Liver (tissue), 9 donors: ENCODE data around the gene FFAR1. TPM values are rescaled to one million over a fixed set of nuclear protein-coding genes. Genes with fewer than 3 reads are reported as not detected.

Experiments
- DNase-seq: peaks from one replicate; pipeline ENCODE4 v3.0.0-alpha.2; 2017; ENCODE audit warnings: low spot score
- H3K27ac ChIP-seq, 2 donors: one replicate each; pipeline ENCODE4 v1.7.0; 2013; ENCODE audit warnings: inconsistent platforms in 2 of 2, low read length in 2 of 2, control low read depth in 1 of 2, low read depth in 1 of 2, mild to moderate bottlenecking in 1 of 2
- H3K27me3 ChIP-seq, 4 donors: one replicate each; pipeline versions ENCODE4 v1.6.1 to v1.7.0; 2013; ENCODE audit warnings: low read length in 3 of 4, inconsistent platforms in 1 of 4, mild to moderate bottlenecking in 1 of 4, moderate library complexity in 1 of 4; ENCODE audit not compliant: control insufficient read depth in 4 of 4, insufficient read depth in 4 of 4
- H3K36me3 ChIP-seq, 4 donors: one replicate each; pipeline versions ENCODE4 v1.6.1 to v1.7.0; 2013; ENCODE audit warnings: low read length in 3 of 4, mild to moderate bottlenecking in 3 of 4, low read depth in 1 of 4, moderate library complexity in 1 of 4; ENCODE audit not compliant: control insufficient read depth in 4 of 4, insufficient read depth in 3 of 4
- H3K4me1 ChIP-seq, 4 donors: one replicate each; pipeline versions ENCODE4 v1.6.1 to v1.7.0; 2013; ENCODE audit warnings: low read length in 3 of 4, mild to moderate bottlenecking in 3 of 4, moderate library complexity in 1 of 4; ENCODE audit not compliant: control insufficient read depth in 4 of 4, insufficient read depth in 4 of 4
- H3K4me3 ChIP-seq, 3 donors: one replicate each; pipeline versions ENCODE4 v1.6.1 to v1.7.0; 2013; ENCODE audit warnings: low read length in 3 of 3, control low read depth in 1 of 3, low read depth in 1 of 3, mild to moderate bottlenecking in 1 of 3
- H3K9ac ChIP-seq, 2 donors: one replicate each; pipeline ENCODE4 v1.7.0; 2013; ENCODE audit warnings: low read length in 2 of 2, mild to moderate bottlenecking in 2 of 2, moderate library complexity in 2 of 2, control low read depth in 1 of 2, low read depth in 1 of 2
- H3K9me3 ChIP-seq, 4 donors: one replicate each; pipeline versions ENCODE4 v1.6.1 to v1.7.0; 2013; ENCODE audit warnings: low read length in 3 of 4; ENCODE audit not compliant: control insufficient read depth in 4 of 4
- EGR1 ChIP-seq, 2 donors: IDR thresholded peaks; 2 replicates each; pipeline ENCODE4 v1.6.1; 2016 to 2018; ENCODE audit warnings: antibody characterized with exemption in 2 of 2, low read depth in 2 of 2
- FOXA1 ChIP-seq: IDR thresholded peaks from 2 replicates; pipeline ENCODE4 v1.6.1; 2016; ENCODE audit warnings: antibody characterized with exemption
- FOXA2 ChIP-seq: IDR thresholded peaks from 2 replicates; pipeline ENCODE4 v1.6.1; 2016; ENCODE audit warnings: antibody characterized with exemption
- GABPA ChIP-seq, 2 donors: IDR thresholded peaks in 1 of 2; conservative IDR thresholded peaks in 1 of 2; 2 replicates each; pipeline ENCODE4 v1.6.1; 2016; ENCODE audit warnings: antibody characterized with exemption in 2 of 2, mild to moderate bottlenecking in 1 of 2, moderate library complexity in 1 of 2
- HNF4G ChIP-seq: IDR thresholded peaks from 2 replicates; pipeline ENCODE4 v1.6.1; 2016; ENCODE audit warnings: antibody characterized with exemption
- JUND ChIP-seq, 2 donors: IDR thresholded peaks; 2 replicates each; pipeline ENCODE4 v1.6.1; 2016; ENCODE audit warnings: antibody characterized with exemption in 2 of 2
- NR2F2 ChIP-seq: IDR thresholded peaks from 2 replicates; pipeline ENCODE4 v1.6.1; 2016; ENCODE audit warnings: antibody characterized with exemption
- RXRA ChIP-seq, 2 donors: IDR thresholded peaks; 2 replicates each; pipeline ENCODE4 v1.6.1; 2017 to 2018; ENCODE audit warnings: antibody characterized with exemption in 2 of 2, mild to moderate bottlenecking in 1 of 2
- SP1 ChIP-seq: IDR thresholded peaks from 2 replicates; pipeline ENCODE4 v1.6.1; 2018; ENCODE audit warnings: antibody characterized with exemption, mild to moderate bottlenecking
- YY1 ChIP-seq: IDR thresholded peaks from 2 replicates; pipeline ENCODE4 v1.6.1; 2016; ENCODE audit warnings: antibody characterized with exemption, mild to moderate bottlenecking
- whole genome bisulfite sequencing: extraction: QIAGEN DNeasy Blood & Tissue Kit; methylation state at CpG from one replicate; pipeline ENCODE4 v1.1.7; 2013; 5-methylcytosine and 5-hydroxymethylcytosine counted together
- polyA plus RNA-seq, 2 donors: library from polyadenylated mRNA; stranded (reverse) in 1 of 2; unstranded in 1 of 2; fragments of 200-250 nt in 1 of 2; fragments of >200 nt in 1 of 2; fragmentation: Nextera tagmentation in 1 of 2; extraction: Ambion mirVana in 1 of 2; gene quantifications; one replicate each; pipeline versions ENCODE4 v1.2.1 to v1.2.3, GENCODE V29; 2013 to 2015
- total RNA-seq, 2 donors: library from RNA; depleted of rRNA; stranded (reverse); fragments of >200 nt; gene quantifications; one replicate each; pipeline ENCODE4 v1.2.3, GENCODE V29; 2014
- TF ChIP-seq, protein P1 (sequence below): IDR thresholded peaks from 2 replicates; pipeline ENCODE4 v1.6.1; 2016; ENCODE audit warnings: antibody characterized with exemption
- TF ChIP-seq, protein P2 (sequence below): IDR thresholded peaks from 2 replicates; pipeline ENCODE4 v1.6.1; 2016; ENCODE audit warnings: antibody characterized with exemption
- TF ChIP-seq, protein P3 (sequence below): IDR thresholded peaks from 2 replicates; pipeline ENCODE4 v1.6.1; 2016; ENCODE audit warnings: antibody characterized with exemption
- TF ChIP-seq, protein P4 (sequence below): fragments of 150-350 bp; IDR thresholded peaks from 2 replicates; pipeline ENCODE4 v1.5.1; 2017; ENCODE audit warnings: improper control_type of control experiment, low read depth, low read length; ENCODE audit not compliant: missing input control
- donor health status: healthy.
- donor health status: healthy.
- donor health status: healthy.
- donor health status: healthy.
- donor health status: healthy.

Gene FFAR1
- total and polyA plus RNA-seq, 4 donors: not detected

DNA sequence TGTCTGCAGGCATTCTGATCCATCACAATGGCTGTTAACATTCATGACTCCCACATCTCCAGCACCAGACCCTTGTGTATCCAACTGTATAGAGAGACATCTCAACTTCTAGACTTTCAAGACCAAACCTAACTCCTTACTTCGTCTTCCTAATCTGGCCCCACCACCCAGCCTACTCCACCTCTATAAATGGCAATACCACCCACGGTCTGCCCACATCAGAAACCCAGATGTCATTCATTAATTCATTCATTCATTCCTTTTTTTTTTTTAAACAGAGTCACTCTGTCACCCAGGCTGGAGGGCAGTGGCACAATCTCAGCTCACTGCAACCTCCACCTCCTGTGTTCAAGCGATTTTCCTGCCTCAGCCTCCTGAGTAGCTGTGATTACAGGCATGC lies 33.6 kb downstream of the FFAR1 start:
- H3K9ac ChIP-seq: no peak overlapping the region
- TF ChIP-seq NR2F2 (no peak), SP1 (no peak)
- no peaks in the 10 kb centered on the region for H3K27me3 ChIP-seq
- DNase-seq: no peak
- H3K4me3 ChIP-seq: no peak overlapping the region
- H3K4me1 ChIP-seq: peaks cover 0 to 5% (median under 1%) of the 10 kb centered on the region in 4 donors
- 72% methylated on average over 3 of the region's 3 CpGs for WGBS
- no peaks in the 10 kb centered on the region for H3K9me3 ChIP-seq
- no peaks in the 10 kb centered on the region for H3K36me3 ChIP-seq
- no peak overlapping the region for H3K27ac ChIP-seq

DNA sequence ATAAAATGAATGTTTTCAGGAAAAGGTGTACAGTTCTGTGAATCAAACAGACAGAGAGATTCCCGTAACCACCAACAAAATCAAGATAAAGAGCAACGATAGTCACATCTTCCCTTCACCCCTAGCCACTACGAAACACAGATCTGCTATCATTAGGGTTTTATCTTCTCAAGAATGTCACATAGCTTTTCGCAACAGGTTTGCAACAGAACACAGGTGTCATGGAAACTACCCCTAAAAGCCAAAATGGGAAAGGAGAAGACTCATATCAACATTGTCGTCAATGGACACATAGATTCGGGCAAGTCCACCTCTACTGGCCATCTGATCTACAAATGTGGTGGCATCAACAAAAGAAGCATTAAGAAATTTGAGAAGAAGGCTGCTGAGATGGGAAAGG lies 34.2 kb downstream of the FFAR1 start:
- Histone ChIP-seq H3K36me3 (no peaks in the 10 kb centered on the region), H3K9ac (no peak overlapping the region), H3K27me3 (no peaks in the 10 kb centered on the region), H3K27ac (no peak overlapping the region), H3K4me3 (no peak overlapping the region), H3K9me3 (no peaks in the 10 kb centered on the region), H3K4me1 (peaks cover 0 to 5% (median under 1%) of the 10 kb centered on the region in 4 donors)
- WGBS: 91% methylated on average over 6 of the region's 6 CpGs
- no peak for DNase-seq
- TF ChIP-seq NR2F2 (no peak), YY1 (no peak), HNF4G (no peak), FOXA2 (no peak), JUND (IDR thresholded peaks at IDR 0.05) (no peak), EGR1 (IDR thresholded peaks at IDR 0.05; ENCODE audit: low read depth in 2 of 2) (no peak), GABPA (IDR thresholded peaks at IDR 0.05 in 1 of 2, conservative IDR thresholded peaks at IDR 0.05 in 1 of 2) (no peak), FOXA1 (no peak)
- TF ChIP-seq, protein P1, sequence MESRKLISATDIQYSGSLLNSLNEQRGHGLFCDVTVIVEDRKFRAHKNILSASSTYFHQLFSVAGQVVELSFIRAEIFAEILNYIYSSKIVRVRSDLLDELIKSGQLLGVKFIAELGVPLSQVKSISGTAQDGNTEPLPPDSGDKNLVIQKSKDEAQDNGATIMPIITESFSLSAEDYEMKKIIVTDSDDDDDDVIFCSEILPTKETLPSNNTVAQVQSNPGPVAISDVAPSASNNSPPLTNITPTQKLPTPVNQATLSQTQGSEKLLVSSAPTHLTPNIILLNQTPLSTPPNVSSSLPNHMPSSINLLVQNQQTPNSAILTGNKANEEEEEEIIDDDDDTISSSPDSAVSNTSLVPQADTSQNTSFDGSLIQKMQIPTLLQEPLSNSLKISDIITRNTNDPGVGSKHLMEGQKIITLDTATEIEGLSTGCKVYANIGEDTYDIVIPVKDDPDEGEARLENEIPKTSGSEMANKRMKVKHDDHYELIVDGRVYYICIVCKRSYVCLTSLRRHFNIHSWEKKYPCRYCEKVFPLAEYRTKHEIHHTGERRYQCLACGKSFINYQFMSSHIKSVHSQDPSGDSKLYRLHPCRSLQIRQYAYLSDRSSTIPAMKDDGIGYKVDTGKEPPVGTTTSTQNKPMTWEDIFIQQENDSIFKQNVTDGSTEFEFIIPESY: no peak
- TF ChIP-seq, protein P2, sequence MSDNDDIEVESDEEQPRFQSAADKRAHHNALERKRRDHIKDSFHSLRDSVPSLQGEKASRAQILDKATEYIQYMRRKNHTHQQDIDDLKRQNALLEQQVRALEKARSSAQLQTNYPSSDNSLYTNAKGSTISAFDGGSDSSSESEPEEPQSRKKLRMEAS: no peak
- TF ChIP-seq, protein P3, sequence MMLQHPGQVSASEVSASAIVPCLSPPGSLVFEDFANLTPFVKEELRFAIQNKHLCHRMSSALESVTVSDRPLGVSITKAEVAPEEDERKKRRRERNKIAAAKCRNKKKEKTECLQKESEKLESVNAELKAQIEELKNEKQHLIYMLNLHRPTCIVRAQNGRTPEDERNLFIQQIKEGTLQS: no peak
- TF ChIP-seq, protein P4, sequence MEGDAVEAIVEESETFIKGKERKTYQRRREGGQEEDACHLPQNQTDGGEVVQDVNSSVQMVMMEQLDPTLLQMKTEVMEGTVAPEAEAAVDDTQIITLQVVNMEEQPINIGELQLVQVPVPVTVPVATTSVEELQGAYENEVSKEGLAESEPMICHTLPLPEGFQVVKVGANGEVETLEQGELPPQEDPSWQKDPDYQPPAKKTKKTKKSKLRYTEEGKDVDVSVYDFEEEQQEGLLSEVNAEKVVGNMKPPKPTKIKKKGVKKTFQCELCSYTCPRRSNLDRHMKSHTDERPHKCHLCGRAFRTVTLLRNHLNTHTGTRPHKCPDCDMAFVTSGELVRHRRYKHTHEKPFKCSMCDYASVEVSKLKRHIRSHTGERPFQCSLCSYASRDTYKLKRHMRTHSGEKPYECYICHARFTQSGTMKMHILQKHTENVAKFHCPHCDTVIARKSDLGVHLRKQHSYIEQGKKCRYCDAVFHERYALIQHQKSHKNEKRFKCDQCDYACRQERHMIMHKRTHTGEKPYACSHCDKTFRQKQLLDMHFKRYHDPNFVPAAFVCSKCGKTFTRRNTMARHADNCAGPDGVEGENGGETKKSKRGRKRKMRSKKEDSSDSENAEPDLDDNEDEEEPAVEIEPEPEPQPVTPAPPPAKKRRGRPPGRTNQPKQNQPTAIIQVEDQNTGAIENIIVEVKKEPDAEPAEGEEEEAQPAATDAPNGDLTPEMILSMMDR: no peak

DNA sequence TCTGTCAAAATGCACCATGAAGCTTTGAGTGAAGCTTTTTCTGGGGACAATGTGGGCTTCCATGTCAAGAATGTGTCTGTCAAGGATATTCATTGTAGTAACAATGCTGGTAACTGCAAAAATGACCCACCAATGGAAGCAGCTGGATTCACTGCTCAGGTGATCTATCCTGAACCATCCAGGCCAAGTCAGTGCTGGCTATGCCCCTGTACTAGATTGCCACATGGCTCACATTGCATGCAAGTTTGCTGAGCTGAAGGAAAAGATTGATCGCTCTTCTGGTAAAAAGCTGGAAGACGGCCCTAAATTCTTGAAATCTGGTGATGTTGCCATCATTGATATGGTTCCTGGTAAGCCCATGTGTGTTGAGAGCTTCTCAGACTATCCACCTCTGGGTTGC lies 35.8 kb downstream of the FFAR1 start:
- WGBS: 81% methylated on average over 2 of the region's 2 CpGs
- no peaks in the 10 kb centered on the region for H3K36me3 ChIP-seq
- H3K9me3 ChIP-seq: no peaks in the 10 kb centered on the region
- no peaks in the 10 kb centered on the region for H3K27me3 ChIP-seq
- no peak for DNase-seq
- TF ChIP-seq GABPA (IDR thresholded peaks at IDR 0.05 in 1 of 2, conservative IDR thresholded peaks at IDR 0.05 in 1 of 2): no peak
- TF ChIP-seq RXRA (IDR thresholded peaks at IDR 0.05): peak in 1 of 2 donors; percentile 36
- H3K4me1 ChIP-seq: peaks cover 0 to 5% (median under 1%) of the 10 kb centered on the region in 4 donors
- no peak overlapping the region for H3K4me3 ChIP-seq
- no peak overlapping the region for H3K27ac ChIP-seq
- no peak overlapping the region for H3K9ac ChIP-seq
